ENCODE results near the gene CEP250. TPM values are rescaled to one million over a fixed set of nuclear protein-coding genes. Genes with fewer than 3 reads are reported as not detected.
"Not testable (repeated sequence)": the region's sequence is repeated elsewhere in the genome, so short reads cannot be mapped to it uniquely, and the experiment has no call there.

The CEP250 gene
- total RNA-seq, 1 experiment from 2014 or later: 52.5 TPM

DNA sequence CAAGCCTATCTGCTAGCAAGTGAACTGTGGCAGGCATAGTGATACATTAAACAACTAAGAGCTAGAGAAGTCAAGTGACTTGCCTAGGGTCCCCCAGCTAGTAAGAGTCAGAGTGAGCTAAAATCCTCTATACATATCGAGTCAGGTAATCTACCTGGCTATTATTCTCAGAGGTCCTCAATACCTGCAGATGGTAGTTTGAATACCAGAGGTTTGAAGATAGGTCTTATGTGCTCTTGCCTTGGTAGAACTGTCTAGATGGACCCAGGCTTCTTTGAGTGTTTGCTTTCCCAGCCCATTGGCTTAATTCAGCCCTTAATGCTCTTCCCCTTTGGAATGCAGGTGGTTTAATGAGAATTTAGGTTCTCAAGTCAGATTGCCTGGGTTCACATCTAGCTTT is 87.6 kb downstream of the CEP250 start:
- ChIA-PET CTCF (no interaction called here), POLR2A (ENCODE audit: unreplicated experiment) (no interaction called here)
- Histone ChIP-seq H3K4me2 (ENCODE audit: low read length) (peak overlapping the region; percentile 95), H3K4me3 (ENCODE audit: low read length) (peak overlapping the region; percentile 89; the same call in 1 of the 2 replicates), H3K9ac (ENCODE audit: low read length) (no peak overlapping the region), H3K4me1 (ENCODE audit: insufficient read depth, low read length) (peaks cover 14% of the 10 kb centered on the region), H2AFZ (ENCODE audit: low read length) (no peak overlapping the region), H3K9me2 (replicated peaks; ENCODE audit: low read length) (no peaks in the 10 kb centered on the region), H3K27ac (ENCODE audit: low read length) (no peak overlapping the region), H4K20me1 (ENCODE audit: low read length) (no peaks in the 10 kb centered on the region), H3K9me3 (ENCODE audit: low read length) (no peaks in the 10 kb centered on the region), H3K27me3 (ENCODE audit: low read length) (no peaks in the 10 kb centered on the region), H3F3A (ENCODE audit: low read length, unreplicated experiment) (no peaks in the 10 kb centered on the region), H3K36me3 (ENCODE audit: low read depth, low read length) (peaks cover 16% of the 10 kb centered on the region; the same call in 1 of the 2 replicates), H3K79me2 (ENCODE audit: low read length) (peaks cover 17% of the 10 kb centered on the region)
- BruUV-seq (replicated peaks): no TSS peak
- ATAC-seq (no peak), DNase-seq (no peak)
- TF ChIP-seq, protein P1, sequence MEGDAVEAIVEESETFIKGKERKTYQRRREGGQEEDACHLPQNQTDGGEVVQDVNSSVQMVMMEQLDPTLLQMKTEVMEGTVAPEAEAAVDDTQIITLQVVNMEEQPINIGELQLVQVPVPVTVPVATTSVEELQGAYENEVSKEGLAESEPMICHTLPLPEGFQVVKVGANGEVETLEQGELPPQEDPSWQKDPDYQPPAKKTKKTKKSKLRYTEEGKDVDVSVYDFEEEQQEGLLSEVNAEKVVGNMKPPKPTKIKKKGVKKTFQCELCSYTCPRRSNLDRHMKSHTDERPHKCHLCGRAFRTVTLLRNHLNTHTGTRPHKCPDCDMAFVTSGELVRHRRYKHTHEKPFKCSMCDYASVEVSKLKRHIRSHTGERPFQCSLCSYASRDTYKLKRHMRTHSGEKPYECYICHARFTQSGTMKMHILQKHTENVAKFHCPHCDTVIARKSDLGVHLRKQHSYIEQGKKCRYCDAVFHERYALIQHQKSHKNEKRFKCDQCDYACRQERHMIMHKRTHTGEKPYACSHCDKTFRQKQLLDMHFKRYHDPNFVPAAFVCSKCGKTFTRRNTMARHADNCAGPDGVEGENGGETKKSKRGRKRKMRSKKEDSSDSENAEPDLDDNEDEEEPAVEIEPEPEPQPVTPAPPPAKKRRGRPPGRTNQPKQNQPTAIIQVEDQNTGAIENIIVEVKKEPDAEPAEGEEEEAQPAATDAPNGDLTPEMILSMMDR (conservative IDR thresholded peaks at IDR 0.05; ENCODE audit: low read depth, low read length): no peak
- TF ChIP-seq EZH2phosphoT487 (IDR thresholded peaks at IDR 0.05; ENCODE audit: borderline replicate concordance, low read length): no peak
- no peak for TF ChIP-seq EZH2 (IDR thresholded peaks at IDR 0.05; ENCODE audit: low read length, unreplicated experiment)
- intact Hi-C loops (cut with micrococcal nuclease): no loop called here

DNA sequence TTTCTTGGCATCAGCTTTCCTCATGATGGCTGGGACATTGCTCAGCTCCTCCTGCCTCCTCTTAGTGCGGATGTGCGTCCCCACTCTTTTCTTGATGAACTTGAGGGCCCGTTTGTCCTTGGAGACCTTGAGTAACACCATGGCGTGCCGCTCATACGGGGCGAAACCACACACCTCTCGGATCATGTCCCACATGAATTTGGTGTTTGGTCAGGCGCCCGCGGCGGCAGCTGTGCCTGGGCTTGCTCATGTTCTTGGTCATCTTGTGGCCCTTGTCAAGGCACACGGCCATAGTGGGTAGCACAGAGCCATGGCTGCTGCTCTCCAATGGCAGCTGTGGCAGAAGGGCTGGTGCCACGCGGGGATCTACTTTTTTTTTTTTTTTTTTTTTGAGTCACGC is 89.0 kb downstream of the CEP250 start:
- Histone ChIP-seq H3K9me2 (replicated peaks; ENCODE audit: low read length) (no peaks in the 10 kb centered on the region), H3K9me3 (ENCODE audit: low read length) (no peaks in the 10 kb centered on the region), H3K36me3 (ENCODE audit: low read depth, low read length) (peaks cover 29% of the 10 kb centered on the region; the same call in 1 of the 2 replicates), H3K27ac (ENCODE audit: low read length) (no peak overlapping the region), H3K4me2 (ENCODE audit: low read length) (no peak overlapping the region), H3F3A (ENCODE audit: low read length, unreplicated experiment) (no peaks in the 10 kb centered on the region), H3K9ac (ENCODE audit: low read length) (no peak overlapping the region), H3K4me1 (ENCODE audit: insufficient read depth, low read length) (peaks cover 14% of the 10 kb centered on the region), H3K79me2 (ENCODE audit: low read length) (peaks cover 17% of the 10 kb centered on the region), H3K4me3 (ENCODE audit: low read length) (no peak overlapping the region), H3K27me3 (ENCODE audit: low read length) (no peaks in the 10 kb centered on the region), H2AFZ (ENCODE audit: low read length) (no peak overlapping the region), H4K20me1 (ENCODE audit: low read length) (no peaks in the 10 kb centered on the region)
- TF ChIP-seq EZH2phosphoT487 (IDR thresholded peaks at IDR 0.05; ENCODE audit: borderline replicate concordance, low read length) (no peak), EZH2 (IDR thresholded peaks at IDR 0.05; ENCODE audit: low read length, unreplicated experiment) (no peak)
- TF ChIP-seq, protein P1 (conservative IDR thresholded peaks at IDR 0.05; ENCODE audit: low read depth, low read length): no peak
- intact Hi-C loops (cut with micrococcal nuclease): no loop called here
- no peak for DNase-seq
- POLR2A ChIA-PET (ENCODE audit: unreplicated experiment): no interaction called here
- CTCF ChIA-PET: no interaction called here
- ATAC-seq: no peak
- BruUV-seq (replicated peaks): no TSS peak

DNA sequence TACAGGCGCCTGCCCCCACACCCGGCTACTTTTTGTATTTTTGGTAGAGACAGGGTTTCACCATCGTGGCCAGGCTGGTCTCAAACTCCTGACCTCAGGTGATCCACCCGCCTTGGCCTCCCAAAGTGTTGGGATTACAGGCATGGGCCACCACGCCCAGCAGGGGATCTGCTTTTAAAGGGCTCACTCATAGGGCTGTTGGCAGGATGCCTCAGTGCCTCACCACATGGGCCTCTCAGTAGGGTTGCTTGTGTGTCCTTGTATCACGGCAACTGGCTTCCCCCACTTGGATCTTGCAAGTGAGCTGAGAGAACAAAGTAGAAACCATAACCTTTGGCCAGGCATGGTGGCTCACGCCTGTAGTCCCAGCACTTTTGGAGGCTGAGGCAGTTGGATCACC is 89.5 kb downstream of the CEP250 start:
- H3K27ac ChIP-seq (ENCODE audit: low read length); H3K9me2 ChIP-seq (replicated peaks; ENCODE audit: low read length); ATAC-seq; H3K9me3 ChIP-seq (ENCODE audit: low read length); H3K4me3 ChIP-seq (ENCODE audit: low read length); BruUV-seq (replicated peaks); H3K27me3 ChIP-seq (ENCODE audit: low read length); H3F3A ChIP-seq (ENCODE audit: low read length, unreplicated experiment); H4K20me1 ChIP-seq (ENCODE audit: low read length); H2AFZ ChIP-seq (ENCODE audit: low read length); intact Hi-C loops (cut with micrococcal nuclease); H3K9ac ChIP-seq (ENCODE audit: low read length); POLR2A ChIA-PET (ENCODE audit: unreplicated experiment); H3K4me2 ChIP-seq (ENCODE audit: low read length); CTCF ChIA-PET: not testable (repeated sequence)
- H3K79me2 ChIP-seq (ENCODE audit: low read length): peaks cover 17% of the 10 kb centered on the region
- peaks cover 14% of the 10 kb centered on the region for H3K4me1 ChIP-seq (ENCODE audit: insufficient read depth, low read length)
- peaks cover 32% of the 10 kb centered on the region for H3K36me3 ChIP-seq (ENCODE audit: low read depth, low read length)
- peak; percentile 47 for DNase-seq
